GM10248 (cell line): ENCODE results near the gene SNX9.

ENCODE experiments used
- CTCF ChIA-PET: fragments of 300-600 bp; sonication (Branson Sonifier 250); formaldehyde crosslinking; extraction: SDS; loops from one replicate; lab custom pipeline; 2021; ENCODE audit warnings: antibody characterized with exemption; lab: Yijun Ruan, JAX
- POLR2A ChIA-PET: fragments of 350-650 bp; sonication (Branson Sonifier 250); formaldehyde crosslinking; extraction: SDS; loops from one replicate; lab custom pipeline; 2020; ENCODE audit warnings: antibody characterized with exemption; lab: Yijun Ruan, JAX
- DNase-seq: peaks from one replicate; pipeline ENCODE4 v3.0.0; 2012; ENCODE audit errors: extremely low spot score
- TF ChIP-seq, protein P1 (sequence below): IDR thresholded peaks from 2 replicates; pipeline ENCODE4 v1.5.1; 2012; ENCODE audit warnings: mild to moderate bottlenecking, low read depth; ENCODE audit errors: extremely low read depth, missing control alignments, control extremely low read depth

Gene SNX9

DNA sequence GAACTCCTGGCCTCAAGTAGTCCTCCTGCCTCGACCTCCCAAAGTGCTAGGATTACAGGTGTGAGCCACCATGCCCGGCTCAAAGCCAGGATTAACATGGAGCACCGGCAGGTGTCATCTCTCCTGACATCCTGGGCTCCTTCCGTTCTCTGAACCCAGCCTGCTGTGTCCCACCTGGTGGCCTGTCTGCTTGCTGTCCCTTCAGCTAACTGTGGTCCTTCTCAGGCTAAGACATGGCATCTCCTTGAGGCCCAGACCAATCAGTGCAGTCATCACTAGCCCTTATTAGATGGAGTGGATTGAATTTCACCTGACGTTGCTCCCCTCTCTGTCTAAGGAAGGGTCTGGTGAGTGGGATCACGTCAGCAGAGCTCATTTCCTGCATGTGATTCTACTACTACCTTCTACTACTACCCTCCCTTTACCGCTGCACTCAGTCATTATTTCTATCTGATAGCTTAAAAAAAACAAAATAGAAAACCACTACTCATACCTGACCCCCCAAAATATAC, 130.6 kb downstream of the SNX9 start:
- ChIA-PET POLR2A (no interaction called here), CTCF (no interaction called here)
- TF ChIP-seq, protein P1, sequence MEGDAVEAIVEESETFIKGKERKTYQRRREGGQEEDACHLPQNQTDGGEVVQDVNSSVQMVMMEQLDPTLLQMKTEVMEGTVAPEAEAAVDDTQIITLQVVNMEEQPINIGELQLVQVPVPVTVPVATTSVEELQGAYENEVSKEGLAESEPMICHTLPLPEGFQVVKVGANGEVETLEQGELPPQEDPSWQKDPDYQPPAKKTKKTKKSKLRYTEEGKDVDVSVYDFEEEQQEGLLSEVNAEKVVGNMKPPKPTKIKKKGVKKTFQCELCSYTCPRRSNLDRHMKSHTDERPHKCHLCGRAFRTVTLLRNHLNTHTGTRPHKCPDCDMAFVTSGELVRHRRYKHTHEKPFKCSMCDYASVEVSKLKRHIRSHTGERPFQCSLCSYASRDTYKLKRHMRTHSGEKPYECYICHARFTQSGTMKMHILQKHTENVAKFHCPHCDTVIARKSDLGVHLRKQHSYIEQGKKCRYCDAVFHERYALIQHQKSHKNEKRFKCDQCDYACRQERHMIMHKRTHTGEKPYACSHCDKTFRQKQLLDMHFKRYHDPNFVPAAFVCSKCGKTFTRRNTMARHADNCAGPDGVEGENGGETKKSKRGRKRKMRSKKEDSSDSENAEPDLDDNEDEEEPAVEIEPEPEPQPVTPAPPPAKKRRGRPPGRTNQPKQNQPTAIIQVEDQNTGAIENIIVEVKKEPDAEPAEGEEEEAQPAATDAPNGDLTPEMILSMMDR, result no peak
- DNase-seq, result no peak

DNA sequence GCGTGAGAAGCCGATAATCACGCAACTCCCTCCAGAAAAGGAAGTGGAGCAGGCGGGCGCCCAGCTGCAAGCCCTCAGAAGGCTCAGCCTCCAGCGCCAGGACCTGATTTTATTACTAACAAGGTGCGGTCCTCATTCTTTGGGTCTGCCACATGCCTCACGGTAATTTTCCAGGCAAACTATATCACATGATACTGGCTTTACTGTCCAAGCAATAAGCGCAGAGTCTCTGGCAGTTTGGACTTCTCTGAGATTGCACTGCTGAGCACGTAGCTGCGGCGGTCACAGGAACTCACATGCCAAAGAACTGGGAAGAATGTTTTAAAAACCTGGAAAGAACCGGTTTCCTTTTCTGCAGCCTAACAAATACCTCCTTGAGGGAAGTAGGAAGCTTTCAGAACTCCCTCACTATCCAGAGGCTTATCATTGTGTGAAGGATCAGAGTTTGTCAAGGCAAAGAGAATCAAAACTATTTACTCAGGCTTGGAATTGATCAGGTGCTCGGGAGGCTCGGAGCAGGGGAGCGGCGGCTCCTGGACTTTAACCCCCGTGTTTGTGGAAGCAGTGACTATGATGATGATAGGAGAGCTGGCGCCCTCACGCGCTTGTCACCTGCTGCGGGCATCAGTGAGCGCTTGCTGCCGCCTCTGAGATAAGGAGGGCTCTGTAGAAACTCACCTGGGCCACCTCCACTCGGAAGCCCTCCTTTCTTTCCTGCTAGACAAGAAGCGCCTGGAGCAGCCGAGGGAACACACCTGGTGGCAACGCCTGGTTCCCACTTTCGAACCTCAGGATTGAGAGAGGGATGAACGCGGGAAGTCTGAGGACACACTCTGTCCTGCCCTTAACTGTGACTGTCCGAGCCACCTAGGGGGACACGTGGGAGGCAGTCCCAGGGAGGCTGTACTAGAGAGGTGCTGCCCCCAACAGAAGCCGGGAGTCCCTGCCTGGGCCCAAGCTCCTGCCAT, 131.4 kb downstream of the SNX9 start:
- ChIA-PET CTCF (interaction anchor here (0.8 kb wide), 1 partner anchor 18 kb away, joined by 3 read pairs; no protein-coding TSS in a partner anchor), POLR2A (no interaction called here)
- TF ChIP-seq, protein P1, result no peak
- DNase-seq, result no peak

GRCh38 chr6:157955675-157956074, 132.6 kb downstream of the SNX9 start:
- POLR2A ChIA-PET, result no interaction called here
- CTCF ChIA-PET, result no interaction called here
- DNase-seq, result no peak
- TF ChIP-seq, protein P1, result no peak

GRCh38 chr6:157956171-157956730, 133.2 kb downstream of the SNX9 start:
- POLR2A ChIA-PET, result no interaction called here
- TF ChIP-seq, protein P1, result no peak
- no peak for DNase-seq
- CTCF ChIA-PET, result interaction anchor here (1.0 to 1.5 kb wide), 2 partner anchors 9 to 62 kb away, joined by 3 to 4 read pairs; no protein-coding TSS in a partner anchor

- TF ChIP-seq, protein P1, result no peak
- ChIA-PET CTCF (interaction anchor here (1.0 to 1.4 kb wide), 2 partner anchors 12 to 14 kb away, joined by 3 read pairs; no protein-coding TSS in a partner anchor), POLR2A (no interaction called here)
- no peak for DNase-seq
Observed at GRCh38 chr6:157959451-157960227, 136.6 kb downstream of the SNX9 start.

- DNase-seq, result no peak
- POLR2A ChIA-PET, result no interaction called here
- TF ChIP-seq, protein P1, result no peak
- CTCF ChIA-PET, result interaction anchor here (1.1 to 1.4 kb wide), 3 partner anchors 15 to 65 kb away, joined by 3 read pairs; no protein-coding TSS in a partner anchor
Observed at GRCh38 chr6:157961153-157961831, 138.2 kb downstream of the SNX9 start.
